IPS-11a (cell line): Measurements from ENCODE around the gene OR2A1.
"Not testable (repeated sequence)": the region's sequence is repeated elsewhere in the genome, so short reads cannot be mapped to it uniquely, and the experiment has no call there.

ENCODE experiments used
- H3K4me3 ChIP-seq: one replicate; pipeline ENCODE4 v1.5.1; 2013; ENCODE audit warnings: low read depth, low read length, control low read depth

The OR2A1 gene

GRCh38 chr7:144311872-144312469 is at the start of gene OR2A1:
TSS of gene OR2A1 (plus strand) at chr7:144312419. CDS start at chr7:144318125, 5,706 bp downstream.
- not testable (repeated sequence) for H3K4me3 ChIP-seq

GRCh38 chr7:144264692-144265091 is 47.5 kb upstream of the OR2A1 start, which contains the start of gene OR2A7:
TSS of gene OR2A7 (minus strand) at chr7:144264792. CDS start at chr7:144259628, 5,164 bp downstream.
- not testable (repeated sequence) for H3K4me3 ChIP-seq

GRCh38 chr7:144269188-144269587 is 43.0 kb upstream of the OR2A1 start, which contains the start of gene CTAGE8:
TSS of gene CTAGE8 (minus strand) at chr7:144269288. CDS start at chr7:144269250, 38 bp downstream.
- not testable (repeated sequence) for H3K4me3 ChIP-seq

DNA sequence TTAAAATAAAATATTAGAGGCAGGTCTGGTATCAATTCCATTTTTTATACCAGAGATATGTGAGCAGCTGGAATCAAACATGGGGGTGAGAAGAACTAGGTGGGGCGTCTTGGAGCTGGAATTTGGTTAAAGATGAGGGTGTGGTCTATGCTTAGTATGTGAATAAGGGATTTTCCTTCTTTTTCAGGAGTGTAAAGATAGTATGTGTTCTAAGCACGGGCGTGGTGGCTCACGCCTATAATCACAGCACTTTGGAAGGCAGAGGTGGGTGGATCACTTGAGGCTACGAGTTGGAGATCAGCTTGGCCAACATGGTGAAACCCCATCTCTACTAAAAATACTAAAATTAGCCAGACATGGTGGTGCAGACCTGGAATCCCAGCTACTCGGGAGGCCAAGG is 36.9 kb upstream of the OR2A1 start:
- H3K4me3 ChIP-seq = not testable (repeated sequence)

DNA sequence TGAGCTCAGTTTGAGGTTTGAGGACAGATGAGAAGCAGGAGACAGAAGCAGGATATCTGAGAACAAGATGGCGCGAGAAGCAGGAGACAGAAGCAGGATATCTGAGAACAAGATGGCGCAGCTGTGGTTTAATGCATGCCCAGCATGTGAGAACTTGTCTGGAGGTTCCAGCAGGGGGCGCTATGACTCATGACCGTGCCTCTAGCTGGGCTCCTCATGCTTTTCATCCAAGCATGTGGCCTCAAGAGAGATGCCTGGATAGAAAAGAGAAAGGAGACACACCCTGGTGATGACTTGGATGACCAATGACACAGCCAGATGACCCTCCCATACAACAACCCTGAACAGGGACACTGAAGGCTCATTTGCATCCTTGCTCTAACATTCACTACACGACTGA is 32.2 kb upstream of the OR2A1 start:
- H3K4me3 ChIP-seq = not testable (repeated sequence)

DNA sequence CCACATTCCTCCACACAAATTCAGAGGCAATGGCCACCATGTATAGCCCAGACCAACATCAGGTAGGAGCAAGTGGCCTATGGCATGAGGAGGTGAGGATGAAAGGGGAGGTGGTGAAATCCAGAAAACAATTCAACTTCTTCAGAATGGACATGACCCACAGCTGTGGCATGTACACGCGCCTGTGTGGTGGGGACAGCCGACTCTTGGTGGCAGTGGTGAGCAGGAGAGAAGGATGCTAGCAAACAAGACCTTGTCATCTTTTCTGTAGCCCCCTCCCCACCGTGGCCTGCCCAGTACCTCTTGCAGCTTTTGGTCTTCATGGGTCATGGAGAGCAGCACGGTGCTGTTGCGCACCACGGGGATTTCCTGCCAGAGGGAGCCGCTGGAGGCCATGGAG is 30.2 kb upstream of the OR2A1 start:
- H3K4me3 ChIP-seq = not testable (repeated sequence)

- not testable (repeated sequence) for H3K4me3 ChIP-seq
These were observed 29.7 kb upstream of the OR2A1 start for GRCh38 chr7:144282490-144282889.

GRCh38 chr7:144283716-144284115 is 28.5 kb upstream of the OR2A1 start:
- not testable (repeated sequence) for H3K4me3 ChIP-seq

- not testable (repeated sequence) for H3K4me3 ChIP-seq
These were observed 24.9 kb upstream of the OR2A1 start for GRCh38 chr7:144287171-144287784.

- not testable (repeated sequence) for H3K4me3 ChIP-seq
These were observed 20.6 kb upstream of the OR2A1 start for GRCh38 chr7:144291607-144292006.

- not testable (repeated sequence) for H3K4me3 ChIP-seq
These were observed 19.6 kb upstream of the OR2A1 start for GRCh38 chr7:144292384-144293161.

DNA sequence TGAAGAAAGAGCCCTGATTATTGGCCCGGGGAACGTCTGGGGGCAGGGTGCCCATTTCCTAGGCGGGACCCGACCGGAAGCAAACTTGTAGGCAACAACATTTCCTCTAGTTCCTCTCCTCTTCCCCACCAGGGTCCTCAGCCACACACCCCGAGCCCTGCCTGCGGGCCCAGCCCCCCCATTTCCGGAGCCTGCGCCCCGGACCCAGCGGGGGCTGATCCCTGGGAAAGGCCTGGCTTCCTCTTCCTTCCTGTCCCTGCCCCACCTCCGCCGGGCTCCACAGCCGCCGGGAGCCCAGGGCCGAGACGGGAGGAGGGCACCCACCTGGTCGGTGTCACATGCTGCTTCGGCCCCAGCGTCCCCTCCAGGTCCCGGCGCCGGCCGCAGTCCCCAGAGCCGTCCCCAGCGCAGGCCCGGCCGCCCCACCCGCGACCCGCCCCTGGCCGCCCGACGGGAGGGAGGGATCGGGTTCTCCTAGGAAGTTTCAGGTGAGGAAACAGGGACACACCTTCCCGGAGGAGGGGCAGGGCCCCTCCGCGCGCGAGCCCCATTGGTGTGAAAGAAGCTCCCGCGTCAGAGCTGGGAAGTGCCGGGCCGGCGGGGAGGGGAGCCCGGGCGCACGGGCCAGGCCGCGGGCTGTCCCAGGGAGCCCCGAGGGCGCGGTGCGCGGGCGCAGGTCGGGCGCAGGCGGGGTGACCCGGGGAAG is 18.3 kb upstream of the OR2A1 start:
- H3K4me3 ChIP-seq = not testable (repeated sequence)

DNA sequence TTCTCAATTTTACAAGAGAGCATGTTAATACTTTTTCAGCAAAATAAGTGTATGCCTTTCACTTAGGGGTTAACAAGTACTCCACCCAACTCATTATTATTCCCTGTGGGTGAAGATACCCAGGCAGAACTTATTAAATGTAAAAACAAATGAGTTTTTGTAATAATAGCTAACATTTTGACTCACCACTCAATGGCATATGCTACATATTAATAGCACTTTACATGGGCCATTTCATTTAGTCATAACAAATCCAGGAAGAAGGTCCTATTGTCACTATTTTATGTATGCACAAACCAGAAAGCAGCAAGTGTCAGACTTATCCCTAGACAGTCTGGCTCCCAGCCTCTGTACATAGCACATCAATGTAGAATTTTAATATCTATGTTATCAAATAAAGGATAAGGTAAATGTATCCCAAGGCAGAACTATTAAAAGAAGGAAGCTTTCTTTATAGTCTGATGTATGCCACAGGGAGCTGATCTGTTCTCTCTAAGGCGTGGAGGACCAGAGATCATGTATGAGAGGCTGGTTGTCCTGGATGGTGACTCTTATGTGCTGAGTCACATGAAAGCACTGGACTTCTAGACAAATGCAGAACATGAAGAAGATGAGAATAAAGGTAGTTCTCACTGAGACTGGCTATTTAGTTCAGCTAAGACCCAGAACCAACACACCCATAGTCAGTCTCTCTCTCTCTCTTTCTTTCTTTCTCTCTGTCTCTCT is 9.5 kb upstream of the OR2A1 start:
- H3K4me3 ChIP-seq = not testable (repeated sequence)

- H3K4me3 ChIP-seq = not testable (repeated sequence)
These were observed 8.6 kb upstream of the OR2A1 start for GRCh38 chr7:144303607-144304006.

GRCh38 chr7:144305156-144305555 is 7.1 kb upstream of the OR2A1 start:
- H3K4me3 ChIP-seq = not testable (repeated sequence)

- H3K4me3 ChIP-seq = not testable (repeated sequence)
These were observed 2.5 kb upstream of the OR2A1 start for GRCh38 chr7:144309702-144310101.

GRCh38 chr7:144311218-144311617 is 1.0 kb upstream of the OR2A1 start:
- not testable (repeated sequence) for H3K4me3 ChIP-seq

DNA sequence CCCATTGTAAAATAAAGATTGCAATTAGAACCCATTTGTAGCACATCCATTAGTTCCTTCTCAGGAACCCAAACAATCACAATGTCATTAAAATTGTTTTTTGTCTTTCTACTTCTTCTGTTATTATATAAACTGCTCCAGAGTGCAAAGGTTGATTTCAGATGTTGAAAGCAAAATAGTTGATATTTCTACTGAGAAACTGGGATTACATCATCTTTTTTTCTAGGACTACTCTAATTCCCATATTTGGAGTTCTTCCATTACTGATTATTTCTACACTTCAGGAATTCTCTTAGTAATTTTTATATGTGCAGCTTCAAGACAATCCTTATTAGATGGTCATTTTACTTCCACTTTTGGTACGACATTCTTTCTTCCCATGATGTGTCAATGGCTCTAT is 5.3 kb downstream of the OR2A1 start:
- not testable (repeated sequence) for H3K4me3 ChIP-seq

DNA sequence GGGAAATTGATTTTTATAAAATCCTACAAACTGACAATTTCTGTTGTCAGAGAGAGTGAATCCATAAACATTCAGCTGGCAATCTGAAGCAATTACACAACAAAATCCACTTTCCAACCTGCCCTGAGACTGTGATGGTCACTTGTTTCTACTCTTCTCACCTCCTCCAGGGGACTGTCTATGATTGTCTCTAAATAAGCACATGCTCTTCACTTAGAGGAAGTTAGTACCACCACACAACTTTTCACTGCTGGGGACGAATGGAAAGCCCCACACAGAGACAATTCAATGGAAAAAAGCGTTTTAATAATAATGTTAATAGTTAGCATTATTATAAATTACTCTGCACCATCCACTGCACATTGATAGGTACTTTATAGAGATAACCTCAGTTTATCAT is 7.3 kb downstream of the OR2A1 start:
- not testable (repeated sequence) for H3K4me3 ChIP-seq

DNA sequence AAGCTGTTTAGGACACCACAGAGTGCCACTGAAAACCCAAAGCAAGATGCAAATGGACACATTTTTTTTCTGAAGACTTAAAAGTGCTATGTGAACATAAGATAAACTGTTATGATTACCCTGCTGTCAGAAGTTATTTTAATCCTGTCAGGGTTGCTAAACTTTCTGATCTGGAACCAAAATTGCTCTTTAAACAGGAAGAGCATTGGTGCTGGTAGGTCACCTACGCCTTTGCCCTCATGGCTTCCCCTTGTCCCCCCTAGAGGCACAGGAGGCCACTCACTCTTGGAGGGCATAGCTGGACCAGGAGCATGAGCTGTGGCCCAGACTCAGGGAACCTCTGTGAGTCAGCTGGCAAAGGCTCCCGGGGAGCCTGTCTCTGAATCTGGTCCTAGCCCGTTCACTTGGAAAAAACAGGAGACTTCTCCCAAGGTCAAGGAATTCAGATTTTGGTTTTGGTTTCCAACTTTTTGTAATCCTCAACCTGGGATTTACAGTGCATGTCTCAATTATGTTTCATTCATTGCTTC is 9.5 kb downstream of the OR2A1 start:
- not testable (repeated sequence) for H3K4me3 ChIP-seq
